GM19397 (cell line): ENCODE results near the gene MED22.
A peak's percentile ranks its signal among the peaks of the same experiment; 100 is the strongest.

Source experiments
- ATAC-seq: cut with Tn5 transposase; IDR thresholded peaks from one replicate; pipeline ENCODE4 v1.9.1; 2021; ENCODE audit warnings: mild to moderate bottlenecking, moderate library complexity; ENCODE audit not compliant: unreplicated experiment

The MED22 gene

DNA sequence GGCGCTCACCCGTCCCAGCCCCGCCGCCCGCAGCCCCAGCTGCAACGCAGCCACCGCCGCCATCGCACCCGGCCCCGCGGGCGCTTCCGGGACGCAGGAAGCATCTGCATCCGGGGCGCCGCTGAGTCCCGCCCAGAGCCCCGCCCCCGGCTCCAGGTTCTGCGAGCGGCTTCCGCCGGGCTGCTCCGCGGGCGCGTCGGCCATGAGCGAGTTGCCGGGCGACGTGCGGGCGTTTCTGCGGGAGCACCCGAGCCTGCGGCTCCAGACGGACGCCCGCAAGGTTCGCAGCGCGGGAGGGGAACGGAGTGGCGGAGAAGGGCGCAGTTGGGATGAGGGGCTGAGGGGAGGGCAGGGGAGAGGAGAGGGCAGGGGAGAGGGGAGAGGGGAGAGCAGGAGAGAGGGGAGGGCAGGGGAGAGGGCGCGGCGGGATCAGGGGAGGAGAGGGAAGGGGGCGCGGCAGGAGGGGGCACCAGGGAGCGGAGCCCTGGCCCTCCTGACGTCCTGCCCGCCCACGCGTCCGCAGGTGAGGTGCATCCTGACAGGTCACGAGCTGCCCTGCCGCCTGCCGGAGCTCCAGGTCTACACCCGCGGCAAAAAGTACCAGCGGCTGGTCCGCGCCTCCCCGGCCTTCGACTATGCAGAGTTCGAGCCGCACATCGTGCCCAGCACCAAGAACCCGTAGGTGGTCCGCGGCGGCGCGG, 8.6 kb upstream of the MED22 start, which contains the start of the genes SURF1 and SURF2:
TSS of gene SURF1 (minus strand) at position 97 of the 701 bp plus-strand sequence. CDS start at position 63, 34 bp downstream.
TSS of gene SURF2 (plus strand) at position 160 of the 701 bp plus-strand sequence. CDS start at position 203, 43 bp downstream.
- ATAC-seq: peak; percentile 70

DNA sequence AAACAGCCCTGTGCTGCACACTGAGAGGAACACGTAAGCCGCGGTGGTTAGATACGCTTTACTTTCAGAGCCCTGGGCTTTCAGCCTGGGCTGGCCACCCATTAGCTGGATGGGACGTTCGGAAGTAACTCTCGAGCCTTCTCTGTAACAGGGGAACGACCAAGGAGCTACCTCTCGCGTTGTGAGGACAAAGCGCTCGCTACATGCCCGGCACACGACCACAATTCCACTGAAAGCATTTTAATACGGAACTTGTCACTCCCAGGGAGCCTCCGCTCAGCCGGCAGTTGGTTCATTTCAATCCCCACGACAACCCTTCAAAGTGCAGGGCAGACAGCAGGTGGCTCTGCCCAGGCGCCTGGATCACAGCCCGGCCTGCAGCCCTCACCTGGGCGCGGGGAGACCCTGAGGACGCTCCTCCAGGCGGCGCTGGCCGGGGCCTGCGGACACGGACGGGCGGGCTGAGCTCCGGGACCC, 8.0 kb upstream of the MED22 start:
- peak; percentile 30 for ATAC-seq

DNA sequence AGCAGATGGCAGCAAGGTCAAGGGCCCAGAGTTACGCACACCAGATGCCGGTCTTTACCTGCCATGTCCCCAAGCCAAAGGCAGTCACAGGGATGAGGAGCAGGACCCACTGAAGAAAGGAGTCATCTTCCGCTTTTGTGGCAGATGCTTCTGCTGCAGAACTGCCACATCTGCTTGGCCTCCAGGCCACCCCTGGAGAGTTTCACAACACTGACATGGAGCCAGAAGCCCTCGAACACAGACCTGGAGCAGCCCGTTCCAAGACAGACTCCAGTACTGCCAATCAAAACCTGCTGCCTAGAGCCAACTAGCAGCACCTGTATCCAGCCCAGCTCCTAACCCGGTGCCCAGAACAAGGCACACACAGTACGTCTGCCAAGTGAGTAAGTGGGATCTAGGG, 6.8 kb upstream of the MED22 start:
- ATAC-seq: no peak

DNA sequence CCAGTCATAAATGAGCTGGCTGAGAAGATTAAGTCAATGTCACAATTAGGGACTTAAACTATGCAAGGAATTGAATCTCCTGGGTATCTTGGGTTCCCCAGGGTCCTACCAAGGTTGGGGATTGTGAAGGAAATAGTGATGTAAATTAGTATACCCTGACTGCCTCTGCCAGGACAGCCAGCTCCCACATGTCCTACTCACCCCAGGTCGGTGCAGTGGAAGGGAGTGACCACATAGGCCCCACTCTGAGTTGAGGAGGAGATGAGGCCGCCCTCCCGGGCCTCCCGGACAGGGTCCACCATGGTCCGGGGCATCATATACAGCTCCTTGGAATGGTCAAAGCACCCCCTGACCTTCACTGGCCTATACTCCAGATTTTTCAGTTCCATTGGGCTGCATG, 5.6 kb upstream of the MED22 start:
- ATAC-seq: no peak

DNA sequence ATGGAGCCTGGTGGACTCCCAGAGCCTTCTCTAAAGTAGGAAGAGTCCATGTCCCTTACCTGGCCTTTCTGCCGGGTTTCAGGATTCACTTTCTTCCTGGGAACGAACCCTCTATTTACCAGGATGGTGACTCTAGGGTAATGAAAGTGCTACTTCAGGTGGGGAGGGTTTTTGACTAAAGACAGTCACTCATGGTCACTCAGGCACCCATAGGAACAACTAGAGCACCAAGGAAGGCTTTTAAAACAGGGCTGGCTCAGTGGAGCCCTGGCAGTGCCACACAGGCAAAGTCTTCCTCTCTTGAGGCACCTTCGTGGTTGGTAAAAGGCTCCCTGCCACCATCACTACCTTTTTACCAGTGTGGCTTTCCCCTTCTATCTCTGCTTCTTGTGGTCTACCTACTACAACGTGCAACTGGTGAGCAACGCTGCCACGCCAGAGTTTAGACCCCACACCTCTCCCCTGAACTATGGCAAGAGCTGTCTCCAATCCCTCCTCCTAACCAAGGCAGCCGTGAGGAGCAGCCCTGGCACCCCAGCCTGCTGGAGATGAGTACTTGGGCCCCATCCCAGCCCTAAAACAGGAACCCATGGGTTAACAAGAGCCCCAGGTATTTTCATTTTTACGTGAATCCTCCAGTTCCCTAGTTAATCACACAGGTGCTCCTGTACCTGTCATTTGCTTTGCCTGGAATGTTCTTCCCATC, 4.9 kb upstream of the MED22 start:
- no peak for ATAC-seq

DNA sequence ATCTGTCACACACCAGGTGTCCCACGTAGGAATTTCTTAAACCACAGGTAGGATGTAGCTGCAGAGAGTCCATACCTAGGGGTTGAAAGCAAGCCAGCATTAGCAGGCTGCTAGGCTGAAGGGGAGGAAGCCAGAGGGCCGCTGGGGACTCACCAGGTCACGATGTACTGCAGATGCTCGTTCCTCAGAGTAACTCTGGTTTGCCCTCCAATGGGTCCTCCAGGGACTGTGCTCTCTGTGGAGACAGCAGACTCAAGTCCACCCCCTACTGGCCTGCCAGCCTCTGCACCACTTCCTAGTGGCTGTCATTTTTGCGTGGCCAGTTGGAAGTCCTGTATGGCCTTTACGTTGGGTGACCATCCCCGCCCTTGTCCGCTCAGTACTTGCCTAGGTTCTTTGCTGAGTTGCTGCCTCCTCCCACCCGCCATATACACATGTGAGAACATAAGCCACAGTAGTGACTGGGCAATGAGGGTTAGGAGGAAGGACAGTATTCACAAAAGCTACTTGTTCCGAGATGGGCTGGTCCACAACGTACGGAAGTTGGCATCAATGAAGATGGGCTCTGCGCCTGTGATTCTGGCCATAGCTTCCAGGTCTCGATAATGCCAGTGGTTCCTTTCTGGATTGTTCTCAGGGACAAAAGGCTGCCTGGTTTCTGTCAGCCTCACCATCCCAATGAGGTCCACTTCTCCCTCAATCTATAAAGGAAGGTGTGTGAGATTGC, 4.1 kb upstream of the MED22 start:
- ATAC-seq: no peak

DNA sequence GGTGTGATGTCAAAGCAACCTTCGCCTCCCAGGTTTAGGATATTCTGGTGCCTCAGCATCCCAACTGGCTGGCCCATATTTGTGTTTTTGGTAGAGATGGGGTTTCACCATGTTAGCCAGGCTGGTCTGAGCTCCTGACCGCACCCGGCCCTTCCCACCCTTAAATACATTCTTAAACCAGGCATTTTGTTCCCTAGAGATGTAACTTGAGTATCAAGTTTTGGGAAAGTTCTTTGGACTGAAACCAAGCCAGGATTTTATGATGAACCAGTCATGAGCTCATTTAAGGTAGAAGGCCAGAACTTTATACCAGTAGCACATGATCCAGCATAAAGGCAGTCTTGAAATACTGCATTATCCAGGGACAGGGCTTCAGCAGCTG, 3.6 kb upstream of the MED22 start:
- no peak for ATAC-seq

GRCh38 chr9:133349965-133350616, 2.2 kb upstream of the MED22 start:
- ATAC-seq: no peak

DNA sequence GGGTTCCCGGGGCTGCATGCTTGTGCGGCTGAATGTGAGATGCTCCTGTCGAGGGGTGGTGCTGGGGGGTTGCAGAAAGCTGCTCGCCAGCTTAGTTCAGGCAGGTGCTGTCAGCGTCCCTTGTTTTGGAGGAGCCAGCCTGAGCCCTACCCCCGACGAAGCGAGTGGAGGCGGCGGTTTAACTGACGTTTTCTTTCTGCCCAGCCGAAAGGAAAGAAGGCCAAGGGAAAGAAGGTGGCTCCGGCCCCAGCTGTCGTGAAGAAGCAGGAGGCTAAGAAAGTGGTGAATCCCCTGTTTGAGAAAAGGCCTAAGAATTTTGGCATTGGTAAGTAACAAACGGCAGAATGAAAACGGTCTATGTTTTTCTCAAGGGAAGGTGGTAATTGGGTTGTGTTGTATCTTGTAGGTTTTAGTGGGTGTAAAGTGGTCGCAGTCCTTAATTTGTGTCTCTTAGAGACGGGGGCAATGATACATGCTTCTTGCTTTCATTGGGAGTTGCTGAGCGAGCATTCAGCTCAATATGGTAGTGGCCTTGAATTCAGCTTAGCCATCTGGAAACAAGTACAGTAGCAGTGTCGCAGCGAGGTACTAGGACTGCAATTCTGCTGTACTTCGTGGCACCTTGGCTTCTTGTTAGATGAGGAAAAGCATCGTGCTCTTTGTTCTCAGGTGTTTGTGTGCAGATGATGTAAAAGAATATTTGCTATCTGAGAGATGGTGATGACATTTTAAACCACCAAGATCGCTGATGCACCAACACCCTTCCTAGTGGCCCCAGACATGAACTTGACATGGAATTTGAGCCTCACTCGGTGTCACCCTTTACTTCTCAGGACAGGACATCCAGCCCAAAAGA, 1.0 kb upstream of the MED22 start:
- ATAC-seq: no peak

DNA sequence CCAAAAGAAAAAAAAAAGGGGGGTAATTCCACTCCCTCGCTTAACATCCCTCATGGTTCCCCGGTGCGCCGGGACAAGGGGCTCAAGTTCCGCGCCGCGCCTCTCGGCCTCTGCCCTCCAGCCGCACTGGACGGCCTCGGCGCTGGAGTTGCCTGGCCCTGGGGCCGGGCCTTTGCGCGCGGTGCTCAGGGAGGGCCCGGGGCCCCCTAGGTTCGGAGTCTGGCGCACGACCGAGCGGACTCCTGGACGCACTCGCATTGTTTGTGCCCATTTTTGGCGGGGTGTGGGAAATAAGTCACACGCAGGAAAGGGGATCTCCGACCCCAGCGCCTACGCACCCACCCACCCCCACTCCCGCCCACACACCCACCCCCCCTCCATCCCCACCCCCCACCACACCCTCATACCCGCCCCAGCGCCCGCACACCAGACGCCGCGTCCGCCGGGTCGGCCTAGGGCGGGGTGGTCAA, 381 bp downstream of the MED22 start:
- peak; percentile 34 for ATAC-seq

DNA sequence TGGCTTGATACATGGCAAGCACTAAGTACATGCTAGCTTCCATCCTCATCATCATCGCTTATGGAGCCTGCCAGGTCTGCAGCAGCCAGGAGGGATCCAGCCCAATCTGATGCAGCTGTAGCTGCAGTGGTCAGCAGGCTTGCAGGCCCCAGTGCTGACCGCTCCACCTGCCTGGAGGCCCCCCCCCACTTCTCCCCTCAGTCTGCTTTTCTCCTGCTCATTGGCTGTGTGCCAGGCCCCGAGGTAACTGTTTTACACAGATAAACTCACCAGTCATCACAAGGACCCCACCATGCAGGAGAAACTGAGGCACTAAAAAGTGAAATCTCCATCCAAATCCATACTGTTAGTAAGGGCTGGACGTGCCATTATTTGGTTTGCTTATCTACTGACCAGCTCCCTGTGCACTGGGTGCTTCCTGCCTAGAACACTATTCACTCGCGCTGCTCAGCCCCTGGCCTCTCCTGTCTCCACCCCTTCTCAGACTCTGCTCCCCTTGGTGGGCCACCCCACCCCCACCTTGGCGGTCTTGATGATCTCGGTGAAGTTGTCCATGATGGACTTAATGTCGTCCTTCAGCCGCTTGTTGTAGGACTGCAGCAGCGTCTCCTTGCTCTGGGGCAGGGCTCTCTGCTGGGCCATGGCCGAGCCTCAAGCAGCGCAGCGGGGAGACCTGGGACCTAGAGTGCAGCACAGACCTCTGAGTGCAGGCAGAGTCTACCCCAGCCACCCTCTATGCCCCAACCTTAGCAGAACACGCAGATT, 1.7 kb downstream of the MED22 start:
- ATAC-seq: no peak

GRCh38 chr9:133345596-133345995, 2.3 kb downstream of the MED22 start:
- ATAC-seq: no peak

DNA sequence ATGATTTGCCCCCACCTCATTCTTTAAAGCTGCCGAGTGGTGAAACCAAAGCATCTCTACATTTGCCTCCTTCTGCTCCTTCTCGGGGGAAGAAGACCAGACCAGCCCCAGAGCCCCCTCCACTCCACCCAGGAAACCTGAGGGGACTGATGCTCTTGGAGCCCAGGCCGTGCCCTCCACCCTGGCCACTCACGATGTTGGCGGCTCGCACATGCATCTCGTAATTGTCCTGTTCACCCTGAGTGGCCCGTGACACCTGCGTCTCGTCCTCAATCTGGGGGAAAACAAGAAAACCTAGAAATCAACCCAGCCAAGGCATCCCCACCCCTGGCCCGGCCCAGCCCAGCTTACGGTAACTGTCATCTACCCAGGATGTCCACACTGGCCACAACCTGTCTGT, 3.0 kb downstream of the MED22 start:
- no peak for ATAC-seq

DNA sequence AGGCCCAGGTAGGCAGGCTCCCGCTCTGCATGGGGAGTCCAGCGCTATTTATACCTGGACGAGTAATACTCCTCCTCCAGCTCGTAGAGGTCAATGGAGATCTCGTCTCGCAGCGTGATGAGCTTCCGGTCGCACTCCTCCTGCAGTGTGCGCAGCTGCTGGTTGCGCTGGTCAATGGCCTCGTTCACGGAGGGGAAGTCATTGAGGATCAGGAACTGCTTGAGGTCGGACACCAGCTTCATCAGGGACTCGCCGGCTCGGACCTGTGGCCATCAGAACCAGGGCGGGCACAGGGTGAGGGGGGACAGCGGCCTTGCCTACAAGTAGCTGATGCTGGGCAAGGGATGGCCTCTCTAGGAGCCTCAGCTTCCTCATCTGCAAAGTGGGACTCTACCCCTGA, 3.9 kb downstream of the MED22 start:
- no peak for ATAC-seq

GRCh38 chr9:133342570-133342969, 5.4 kb downstream of the MED22 start:
- no peak for ATAC-seq

- no peak for ATAC-seq
These were observed 5.9 kb downstream of the MED22 start for GRCh38 chr9:133342069-133342406.

GRCh38 chr9:133341369-133342068, 6.4 kb downstream of the MED22 start:
- ATAC-seq: no peak

- ATAC-seq: no peak
These were observed 7.0 kb downstream of the MED22 start for GRCh38 chr9:133340916-133341315.

GRCh38 chr9:133340256-133340655, 7.7 kb downstream of the MED22 start:
- no peak for ATAC-seq
